H9 (cell line): ENCODE measurements around the gene TYW5. TPM values are rescaled to one million over a fixed set of nuclear protein-coding genes. Genes with fewer than 3 reads are reported as not detected.

ENCODE experiments used
- DNase-seq: peaks from one replicate; pipeline ENCODE4 v3.0.0-alpha.2; 2017
- H2AFZ ChIP-seq: one replicate; pipeline ENCODE4 v1.6.1; 2013; ENCODE audit warnings: mild to moderate bottlenecking, low read length, control low read depth, moderate library complexity
- H2AK5ac ChIP-seq: 2 replicates; pipeline ENCODE4 v1.6.1; 2013; ENCODE audit warnings: low read length, control low read depth, mixed read lengths; ENCODE audit not compliant: insufficient read length
- H2BK120ac ChIP-seq: one replicate; pipeline ENCODE4 v1.6.1; 2013; ENCODE audit warnings: low read depth, mild to moderate bottlenecking, low read length, control low read depth, inconsistent platforms; ENCODE audit not compliant: poor library complexity, severe bottlenecking
- H2BK12ac ChIP-seq: 2 replicates; pipeline ENCODE4 v1.6.1; 2013; ENCODE audit warnings: low read length, control low read depth, mixed read lengths, low read depth; ENCODE audit not compliant: insufficient read length
- H2BK15ac ChIP-seq: 2 replicates; pipeline ENCODE4 v1.6.1; 2013; ENCODE audit warnings: low read depth, low read length, control low read depth
- H2BK20ac ChIP-seq: one replicate; pipeline ENCODE4 v1.6.1; 2013; ENCODE audit warnings: low read depth, mild to moderate bottlenecking, low read length, control low read depth, inconsistent platforms; ENCODE audit not compliant: poor library complexity, severe bottlenecking
- H2BK5ac ChIP-seq: 2 replicates; pipeline ENCODE4 v1.6.1; 2013; ENCODE audit warnings: low read length, control low read depth, mixed read lengths; ENCODE audit not compliant: insufficient read length
- H3K14ac ChIP-seq: 2 replicates; pipeline ENCODE4 v1.6.1; 2013; ENCODE audit warnings: low read length, control low read depth; ENCODE audit not compliant: insufficient read depth
- H3K18ac ChIP-seq: 2 replicates; pipeline ENCODE4 v1.6.1; 2013; ENCODE audit warnings: low read depth, mild to moderate bottlenecking, mixed read lengths, low read length, control low read depth; ENCODE audit not compliant: insufficient read length
- H3K23ac ChIP-seq: 2 replicates; pipeline ENCODE4 v1.6.1; 2013; ENCODE audit warnings: low read length, control low read depth, mixed read lengths, low read depth; ENCODE audit not compliant: insufficient read length
- H3K23me2 ChIP-seq: 2 replicates; pipeline ENCODE4 v1.6.1; 2013; ENCODE audit warnings: low read depth, mild to moderate bottlenecking, mixed read lengths, low read length, control low read depth; ENCODE audit not compliant: insufficient read length, poor library complexity, severe bottlenecking
- H3K27ac ChIP-seq: 2 replicates; pipeline ENCODE4 v1.5.1; 2013; ENCODE audit warnings: low read length, control low read depth, mixed read lengths, low read depth; ENCODE audit not compliant: insufficient read length
- H3K27me3 ChIP-seq: 2 replicates; pipeline ENCODE4 v1.6.1; 2013; ENCODE audit warnings: low read length, control low read depth, inconsistent platforms; ENCODE audit not compliant: insufficient read depth
- H3K4ac ChIP-seq: 2 replicates; pipeline ENCODE4 v1.6.1; 2013; ENCODE audit warnings: low read depth, mild to moderate bottlenecking, control low read depth, inconsistent platforms, low read length, moderate library complexity
- H3K4me1 ChIP-seq: 2 replicates; pipeline ENCODE4 v1.6.1; 2013; ENCODE audit warnings: low read length, control low read depth, inconsistent platforms; ENCODE audit not compliant: insufficient read depth
- H3K4me2 ChIP-seq: 2 replicates; pipeline ENCODE4 v1.6.1; 2013; ENCODE audit warnings: low read length, control low read depth, mixed read lengths; ENCODE audit not compliant: insufficient read length, insufficient read depth
- H3K56ac ChIP-seq: 2 replicates; pipeline ENCODE4 v1.6.1; 2013; ENCODE audit warnings: low read depth, mild to moderate bottlenecking, mixed read lengths, low read length, control low read depth; ENCODE audit not compliant: insufficient read length
- H3K79me1 ChIP-seq: 2 replicates; pipeline ENCODE4 v1.6.1; 2013; ENCODE audit warnings: low read depth, mild to moderate bottlenecking, moderate library complexity, low read length, control low read depth, inconsistent platforms; ENCODE audit not compliant: insufficient read depth, poor library complexity, severe bottlenecking
- H3K79me2 ChIP-seq: 2 replicates; pipeline ENCODE4 v1.6.1; 2013; ENCODE audit warnings: low read length, control low read depth, inconsistent platforms; ENCODE audit not compliant: insufficient read depth
- H3K9ac ChIP-seq: 2 replicates; pipeline ENCODE4 v1.6.1; 2013; ENCODE audit warnings: low read length, control low read depth, mixed read lengths; ENCODE audit not compliant: insufficient read length; ENCODE audit errors: extremely low read depth
- H3K9me3 ChIP-seq: one replicate; pipeline ENCODE4 v1.6.1; 2013; ENCODE audit warnings: low read depth, low read length, inconsistent platforms; ENCODE audit not compliant: control insufficient read depth
- H3T11ph ChIP-seq: one replicate; pipeline ENCODE4 v1.6.1; 2013; ENCODE audit warnings: mild to moderate bottlenecking, low read length, control low read depth, inconsistent platforms
- H4K20me1 ChIP-seq: one replicate; pipeline ENCODE4 v1.6.1; 2013; ENCODE audit not compliant: control insufficient read depth, insufficient read length, insufficient read depth
- H4K5ac ChIP-seq: 2 replicates; pipeline ENCODE4 v1.6.1; 2013; ENCODE audit warnings: low read depth, mild to moderate bottlenecking, mixed read lengths, low read length, control low read depth; ENCODE audit not compliant: insufficient read length
- H4K8ac ChIP-seq: replicated peaks from 2 replicates; pipeline ENCODE4 v1.6.1; 2013; ENCODE audit warnings: low read length, control low read depth, mixed read lengths, low read depth; ENCODE audit not compliant: insufficient read length
- H4K91ac ChIP-seq: 2 replicates; pipeline ENCODE4 v1.6.1; 2013; ENCODE audit warnings: low read depth, mild to moderate bottlenecking, moderate library complexity, mixed read lengths, low read length, control low read depth; ENCODE audit not compliant: insufficient read length
- H3K27ac Mint-ChIP-seq, 3 experiments: 2 replicates in 2 of 3; 3 replicates in 1 of 3; pipeline ENCODE4 v1.8.0; 2020 to 2021; ENCODE audit warnings: mixed read lengths in 3 of 3, mild to moderate bottlenecking in 1 of 3, moderate library complexity in 1 of 3
- H3K27me3 Mint-ChIP-seq: 2 replicates; pipeline ENCODE4 v1.8.0; 2021; ENCODE audit warnings: low read depth, mild to moderate bottlenecking, moderate library complexity, mixed read lengths
- H3K36me3 Mint-ChIP-seq, 3 experiments: 2 replicates in 2 of 3; 3 replicates in 1 of 3; pipeline ENCODE4 v1.8.0; 2020 to 2021; ENCODE audit warnings: low read depth in 3 of 3, mixed read lengths in 3 of 3; ENCODE audit not compliant: insufficient read depth in 1 of 3
- H3K4me1 Mint-ChIP-seq, 2 experiments: 2 replicates each; pipeline ENCODE4 v1.8.0; 2020; ENCODE audit warnings: mixed read lengths in 2 of 2
- H3K4me3 Mint-ChIP-seq, 2 experiments: 2 replicates in 1 of 2; 3 replicates in 1 of 2; pipeline ENCODE4 v1.8.0; 2020 to 2021; ENCODE audit warnings: mild to moderate bottlenecking in 2 of 2, mixed read lengths in 2 of 2, moderate library complexity in 1 of 2
- H3K9me3 Mint-ChIP-seq, 2 experiments: 2 replicates in 1 of 2; 3 replicates in 1 of 2; pipeline ENCODE4 v1.8.0; 2020; ENCODE audit warnings: mild to moderate bottlenecking in 2 of 2, mixed read lengths in 2 of 2, moderate library complexity in 1 of 2
- WGBS: extraction: QIAGEN DNeasy Blood & Tissue Kit; methylation state at CpG from one replicate; pipeline ENCODE4 v1.1.7; 2013; ENCODE audit warnings: missing lambda C conversion rate, low lambda C conversion rate, mixed read lengths; ENCODE audit not compliant: insufficient read length; ENCODE audit errors: extremely low coverage; 5-methylcytosine and 5-hydroxymethylcytosine counted together
- total RNA-seq: library from RNA; stranded (reverse); gene quantifications from 2 replicates; pipeline ENCODE4 v1.2.1, GENCODE V29; 2021
- TF ChIP-seq, protein P1 (sequence below): fragments of 200-600 bp; sonication (generic); conservative IDR thresholded peaks from 3 replicates; pipeline ENCODE4 v1.8.0; 2021; ENCODE audit warnings: antibody characterized with exemption, mild to moderate bottlenecking

TYW5 gene
- total RNA-seq, 1 experiment from 2014 or later: 17.7 TPM

DNA sequence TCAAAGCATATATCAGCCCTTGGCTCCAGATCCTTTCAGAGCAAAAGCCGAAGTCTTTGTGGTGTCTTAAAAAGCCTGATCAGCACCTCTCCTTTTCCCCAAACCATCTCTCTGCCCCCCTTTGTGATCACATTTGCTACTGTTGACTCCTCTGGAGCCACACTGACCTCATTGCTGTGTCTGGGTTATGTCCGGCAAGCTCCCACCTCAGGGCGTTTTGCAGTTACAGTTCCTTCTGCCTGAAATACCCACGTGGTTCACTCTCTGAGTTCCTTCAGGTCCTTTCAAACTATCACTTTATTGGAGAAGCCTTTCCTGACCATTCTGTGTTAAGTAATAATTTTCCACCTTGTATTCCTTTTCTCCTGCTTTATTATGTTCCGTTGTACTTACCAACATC lies 32.4 kb downstream of the TYW5 start:
- H3K27me3 ChIP-seq: no peaks in the 10 kb centered on the region
- H3K9me3 Mint-ChIP-seq: peaks cover 3 to 5% of the 10 kb centered on the region in 2 experiments; a peak in 4 of 5 replicates
- peaks cover 34 to 51% (median 46%) of the 10 kb centered on the region in 3 experiments for H3K36me3 Mint-ChIP-seq
- peaks cover 14% of the 10 kb centered on the region; the same call in 1 of the 2 replicates for H3K79me2 ChIP-seq
- H4K20me1 ChIP-seq: no peaks in the 10 kb centered on the region
- no peaks in the 10 kb centered on the region for H3K27me3 Mint-ChIP-seq
- no peak overlapping the region for H2BK20ac ChIP-seq
- DNase-seq: no peak
- no peak overlapping the region for H3K56ac ChIP-seq
- no peak overlapping the region for H2AFZ ChIP-seq
- TF ChIP-seq, protein P1, sequence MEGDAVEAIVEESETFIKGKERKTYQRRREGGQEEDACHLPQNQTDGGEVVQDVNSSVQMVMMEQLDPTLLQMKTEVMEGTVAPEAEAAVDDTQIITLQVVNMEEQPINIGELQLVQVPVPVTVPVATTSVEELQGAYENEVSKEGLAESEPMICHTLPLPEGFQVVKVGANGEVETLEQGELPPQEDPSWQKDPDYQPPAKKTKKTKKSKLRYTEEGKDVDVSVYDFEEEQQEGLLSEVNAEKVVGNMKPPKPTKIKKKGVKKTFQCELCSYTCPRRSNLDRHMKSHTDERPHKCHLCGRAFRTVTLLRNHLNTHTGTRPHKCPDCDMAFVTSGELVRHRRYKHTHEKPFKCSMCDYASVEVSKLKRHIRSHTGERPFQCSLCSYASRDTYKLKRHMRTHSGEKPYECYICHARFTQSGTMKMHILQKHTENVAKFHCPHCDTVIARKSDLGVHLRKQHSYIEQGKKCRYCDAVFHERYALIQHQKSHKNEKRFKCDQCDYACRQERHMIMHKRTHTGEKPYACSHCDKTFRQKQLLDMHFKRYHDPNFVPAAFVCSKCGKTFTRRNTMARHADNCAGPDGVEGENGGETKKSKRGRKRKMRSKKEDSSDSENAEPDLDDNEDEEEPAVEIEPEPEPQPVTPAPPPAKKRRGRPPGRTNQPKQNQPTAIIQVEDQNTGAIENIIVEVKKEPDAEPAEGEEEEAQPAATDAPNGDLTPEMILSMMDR: no peak
- no peak overlapping the region for H2BK120ac ChIP-seq
- no peaks in the 10 kb centered on the region for H3K4me1 ChIP-seq
- peaks cover 7% of the 10 kb centered on the region for H3K79me1 ChIP-seq
- H4K5ac ChIP-seq: no peak overlapping the region
- H3K4me3 Mint-ChIP-seq: no peak overlapping the region; a peak in 1 of 5 replicates
- H3K18ac ChIP-seq: no peak overlapping the region
- no peak overlapping the region for H3K4ac ChIP-seq
- no peak overlapping the region for H2AK5ac ChIP-seq
- H3K9ac ChIP-seq: no peak overlapping the region
- H2BK5ac ChIP-seq: no peak overlapping the region
- H3K14ac ChIP-seq: no peak overlapping the region
- no peak overlapping the region for H4K8ac ChIP-seq
- H4K91ac ChIP-seq: no peak overlapping the region
- WGBS: no CpG with 5 or more reads among the region's 5 CpGs
- peak overlapping the region in 2 of 3 experiments; percentile 73 to 88; a peak in 5 of 7 replicates for H3K27ac Mint-ChIP-seq
- H2BK15ac ChIP-seq: no peak overlapping the region
- H3K27ac ChIP-seq: no peak overlapping the region
- H3K4me1 Mint-ChIP-seq: peaks cover 26 to 32% of the 10 kb centered on the region in 2 experiments
- no peak overlapping the region for H3K23ac ChIP-seq
- no peak overlapping the region for H3T11ph ChIP-seq
- H3K23me2 ChIP-seq: no peaks in the 10 kb centered on the region
- no peak overlapping the region for H3K4me2 ChIP-seq
- no peak overlapping the region for H2BK12ac ChIP-seq
- H3K9me3 ChIP-seq: no peaks in the 10 kb centered on the region
